Fibroblast of skin of left quadriceps (primary cell): ENCODE data around the gene RERG.

Experiments used
- DNase-seq, 2 experiments: peaks; one replicate each; pipeline ENCODE4 v3.0.0-alpha.2; 2013; ENCODE audit warnings: low read depth in 2 of 2

The RERG gene

DNA sequence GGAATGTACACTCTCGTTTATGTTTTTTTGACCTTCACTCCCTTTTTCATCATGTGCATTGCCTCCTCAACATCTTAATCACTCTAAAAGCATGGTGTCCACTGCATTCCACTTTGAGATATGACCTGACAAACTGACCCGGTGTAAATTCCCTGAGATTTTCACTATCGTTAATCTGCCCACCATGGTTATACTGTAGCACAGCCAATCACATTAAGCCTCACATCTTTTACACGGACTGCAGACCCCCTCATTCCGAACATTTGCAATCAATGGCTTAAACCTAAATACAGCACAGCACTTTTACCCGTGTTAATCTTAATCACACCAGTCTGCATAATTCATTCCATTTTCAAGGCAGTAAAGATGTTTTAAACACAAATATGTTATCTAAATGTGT lies 2.4 kb downstream of the RERG start:
- no peak for DNase-seq

DNA sequence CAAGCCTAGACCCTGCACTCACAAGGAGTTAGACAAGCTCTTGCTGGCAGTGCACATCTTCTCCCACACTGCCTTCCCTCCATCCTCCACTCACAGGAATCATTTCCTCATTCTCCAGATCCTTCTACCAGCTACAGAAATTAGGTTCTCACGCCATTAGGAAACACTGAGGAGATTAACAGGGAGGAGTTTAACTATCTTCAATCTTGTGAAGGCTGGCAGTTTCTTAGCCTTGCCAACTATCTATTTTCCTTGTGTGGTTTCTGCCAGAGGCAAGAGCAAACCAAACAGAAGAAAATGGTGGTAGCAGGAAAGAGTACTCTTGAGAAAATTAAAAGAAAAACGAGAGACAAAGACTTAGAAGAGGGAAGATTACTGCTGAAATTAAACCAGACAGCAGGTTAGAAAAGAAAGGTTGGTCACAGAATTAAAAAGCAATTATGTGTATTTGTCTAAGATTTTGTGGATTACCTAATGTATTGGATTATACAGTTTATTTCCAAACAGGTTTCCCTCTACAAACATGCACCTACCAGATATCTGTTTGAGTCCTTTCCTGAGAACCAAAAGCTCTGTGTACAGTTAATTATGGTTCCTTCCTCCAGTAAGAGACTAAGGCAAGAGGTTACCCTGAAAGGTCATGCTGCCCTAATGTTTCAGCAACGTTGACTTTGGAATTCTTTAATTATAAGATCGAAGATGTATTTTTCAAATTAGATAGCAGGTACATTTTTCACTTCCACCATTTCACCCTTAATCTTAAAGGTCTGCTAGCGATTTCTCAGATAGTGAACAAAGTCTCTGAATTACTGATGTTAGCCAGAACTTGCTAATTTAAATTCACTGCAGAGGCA lies 5.0 kb downstream of the RERG start:
- no peak for DNase-seq

DNA sequence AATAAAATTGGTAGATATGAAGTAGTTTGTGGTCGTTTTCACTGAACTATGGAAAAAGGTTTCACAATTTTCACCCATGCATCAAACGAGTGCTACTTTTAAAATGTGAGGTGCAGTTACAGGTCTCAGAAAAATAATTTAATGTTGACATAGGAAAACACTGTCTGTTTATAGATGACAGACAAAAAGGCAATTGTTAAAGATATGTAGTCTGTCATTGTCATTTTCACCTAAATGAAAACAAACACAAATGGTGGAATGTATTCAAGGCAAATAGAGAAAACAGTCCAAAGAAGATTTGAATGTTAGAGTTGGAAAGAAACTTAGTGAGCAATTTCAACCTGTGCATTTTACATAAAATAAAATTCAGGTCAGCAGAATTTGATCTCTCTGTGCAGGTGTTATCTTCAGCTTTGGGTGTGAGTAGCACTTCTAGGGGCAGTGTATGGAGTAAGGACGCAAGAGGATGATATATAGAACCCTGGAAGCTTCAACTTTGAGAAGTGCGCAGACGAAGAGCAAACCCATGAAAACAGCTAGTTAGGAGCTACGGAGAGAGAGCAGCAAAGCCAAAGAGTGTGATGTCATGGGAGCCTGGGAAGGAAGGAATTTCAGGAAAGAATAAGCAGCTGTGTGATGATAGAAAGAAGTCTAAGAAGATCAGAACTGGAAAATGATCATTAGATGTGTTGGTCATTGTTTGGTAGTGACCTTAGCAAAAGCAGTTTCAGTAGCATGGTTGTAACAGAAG lies 6.2 kb downstream of the RERG start:
- DNase-seq, result no peak

DNA sequence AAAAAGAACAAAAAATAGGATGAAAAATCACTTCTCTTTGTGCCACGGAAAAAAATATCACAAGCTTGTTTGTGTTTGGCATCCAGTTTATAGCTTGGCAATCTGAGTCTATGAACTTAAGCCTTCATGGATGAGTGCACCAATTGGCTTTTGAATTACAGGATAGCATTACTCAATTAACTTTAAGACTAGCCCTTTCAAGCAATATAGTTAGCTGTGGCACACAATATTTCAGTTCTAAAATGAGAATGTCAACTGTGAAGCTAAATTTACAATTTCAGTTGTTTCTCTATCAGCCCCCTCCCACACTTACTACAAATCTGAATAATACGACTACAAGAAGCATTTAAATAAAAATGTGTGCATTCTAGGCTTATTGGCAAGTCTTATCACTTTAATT lies 8.3 kb downstream of the RERG start:
- no peak for DNase-seq

DNA sequence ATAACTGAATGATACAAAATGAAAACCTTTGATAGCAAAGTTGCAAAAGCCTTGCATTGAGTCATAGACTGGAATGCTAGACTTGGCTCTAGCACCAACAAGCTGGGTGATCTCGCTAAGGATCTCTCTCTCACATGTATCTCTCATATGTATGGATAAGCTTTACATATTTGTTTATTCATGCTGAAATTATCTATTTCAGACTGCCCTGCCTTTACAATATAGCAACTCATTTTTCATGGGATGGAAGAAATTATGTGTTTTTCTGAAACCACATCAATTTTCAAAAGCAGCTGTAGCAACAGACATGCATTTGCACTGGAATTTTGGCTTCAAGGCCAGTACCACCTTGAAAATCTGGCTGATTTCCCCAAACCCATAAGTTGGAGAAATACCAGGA lies 11.4 kb downstream of the RERG start:
- peak; percentile 60 to 63 for DNase-seq

DNA sequence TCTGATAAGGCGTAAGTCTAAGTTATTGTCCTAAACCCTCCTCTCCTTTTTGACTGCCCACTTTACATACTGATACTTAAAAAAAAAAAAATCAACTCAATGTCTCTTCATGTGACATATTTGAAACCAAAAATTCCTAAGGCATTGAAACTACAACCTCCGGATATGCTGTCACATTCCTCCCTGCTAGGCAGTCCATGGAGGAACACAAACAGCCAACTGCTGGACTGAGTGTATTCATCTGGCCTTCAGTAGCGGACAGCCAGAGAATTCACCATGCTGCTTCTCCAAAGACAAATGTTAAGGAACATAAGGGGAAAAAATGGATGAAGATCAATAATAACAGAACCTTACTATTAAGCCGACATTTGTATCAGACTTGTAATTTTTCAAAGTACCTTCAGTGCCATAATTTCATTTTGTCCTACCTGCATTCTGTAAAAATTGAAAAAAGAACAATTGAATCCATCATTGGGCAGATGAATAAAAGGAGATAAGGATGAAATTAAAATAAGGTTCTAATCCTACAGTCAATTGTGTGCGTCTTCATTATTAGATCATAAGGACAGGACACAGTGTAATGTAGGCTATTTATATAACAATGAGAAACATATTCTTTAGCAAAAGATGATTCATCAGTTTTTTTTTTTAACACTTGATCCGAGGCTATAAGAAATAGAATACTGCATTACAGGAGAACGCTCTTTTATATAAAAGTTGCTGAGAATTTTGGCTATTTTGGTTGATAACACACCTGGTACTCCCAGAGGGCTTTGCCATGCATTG lies 12.2 kb downstream of the RERG start:
- DNase-seq, result no peak

DNA sequence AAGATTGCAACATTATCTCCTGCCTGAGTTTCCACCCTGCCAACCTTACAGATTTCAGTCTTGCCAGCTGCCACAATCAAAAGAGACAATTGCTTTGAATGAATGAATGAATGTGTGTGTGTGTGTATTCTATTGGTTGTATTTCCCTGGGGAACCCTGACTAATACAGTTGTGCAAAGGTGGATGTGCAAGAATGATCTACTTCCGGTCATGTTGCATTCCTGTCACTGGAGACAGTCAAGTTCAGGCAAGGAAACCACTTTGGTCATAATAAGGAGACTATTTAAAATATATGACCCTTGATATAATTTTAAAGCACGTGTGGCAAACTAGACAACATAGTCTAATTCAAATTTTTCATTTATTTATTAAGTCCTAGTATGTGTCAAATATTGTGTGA lies 13.1 kb downstream of the RERG start:
- no peak for DNase-seq

DNA sequence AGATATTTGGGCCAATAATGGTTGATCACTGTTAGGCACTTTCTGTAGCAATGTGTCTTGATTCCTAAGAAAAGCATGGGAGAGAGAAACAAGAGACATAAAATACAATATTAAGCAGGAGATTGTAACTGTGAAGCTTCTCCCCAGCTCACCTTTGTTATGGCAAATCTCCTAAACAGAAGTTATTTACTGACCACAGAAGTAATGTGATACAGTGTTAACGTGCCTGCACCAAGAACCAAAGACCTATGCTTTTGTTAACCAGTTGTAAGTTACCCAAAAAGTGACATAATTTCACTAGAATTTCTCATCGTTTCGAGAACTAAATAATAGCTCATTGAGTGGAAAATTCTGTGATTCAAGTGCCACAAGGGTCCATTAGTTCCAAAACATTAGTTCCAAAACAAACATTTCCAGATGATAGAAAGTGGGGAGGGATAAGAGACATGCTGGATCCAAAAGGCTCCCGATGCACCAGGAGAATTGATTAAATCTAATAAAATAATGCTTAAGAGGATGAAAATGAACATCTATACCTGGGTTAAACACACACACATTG lies 14.3 kb downstream of the RERG start:
- no peak for DNase-seq

DNA sequence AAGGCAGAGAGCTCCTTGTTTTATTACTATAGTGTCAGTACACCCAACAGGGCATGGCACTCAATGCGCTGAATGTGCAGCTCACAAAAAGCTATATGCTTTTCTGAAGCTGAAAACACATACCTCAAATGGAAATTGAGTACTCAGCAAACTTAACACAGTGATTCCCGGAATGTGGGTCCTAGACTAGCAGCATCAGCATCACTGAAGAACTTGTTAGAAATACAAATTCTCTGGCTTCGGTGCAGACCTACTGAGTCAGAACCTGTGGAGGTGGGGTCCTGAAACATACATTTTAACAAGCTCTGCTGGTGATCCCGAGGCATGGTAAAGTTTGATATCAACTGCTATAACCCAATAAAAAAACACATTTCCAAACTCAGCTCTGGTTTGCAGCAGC lies 14.9 kb downstream of the RERG start:
- DNase-seq, result no peak

DNA sequence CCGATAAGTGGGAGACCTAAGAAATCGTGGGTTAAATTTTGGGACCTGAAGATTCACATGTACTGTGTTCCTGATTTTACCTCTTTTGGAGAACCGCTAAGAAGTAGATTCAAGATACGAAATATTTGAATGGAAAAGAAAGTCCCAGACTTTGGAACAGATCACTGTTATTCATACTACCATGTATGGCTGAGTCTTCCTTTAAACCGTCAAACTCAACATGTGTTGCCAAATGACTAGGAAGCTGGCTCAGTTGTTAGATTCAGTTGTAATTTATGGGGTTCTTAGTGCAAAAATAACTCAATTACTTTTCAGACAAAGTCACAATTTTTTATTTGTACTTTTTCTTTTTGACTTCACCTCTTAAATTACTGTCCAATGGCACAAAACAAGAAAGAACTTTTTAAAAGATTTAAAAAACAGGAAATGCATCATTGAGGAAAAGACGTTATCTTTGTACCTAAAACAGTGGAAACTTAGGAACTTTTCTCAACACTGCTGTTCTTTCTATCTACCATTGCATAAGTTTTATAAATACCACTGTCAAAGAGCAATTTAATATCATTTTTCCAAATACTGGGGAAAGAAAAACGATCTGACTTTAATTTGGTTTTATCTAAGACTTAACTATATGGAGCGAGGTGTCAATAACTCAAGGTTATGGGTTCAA lies 15.7 kb downstream of the RERG start:
- DNase-seq, result no peak

DNA sequence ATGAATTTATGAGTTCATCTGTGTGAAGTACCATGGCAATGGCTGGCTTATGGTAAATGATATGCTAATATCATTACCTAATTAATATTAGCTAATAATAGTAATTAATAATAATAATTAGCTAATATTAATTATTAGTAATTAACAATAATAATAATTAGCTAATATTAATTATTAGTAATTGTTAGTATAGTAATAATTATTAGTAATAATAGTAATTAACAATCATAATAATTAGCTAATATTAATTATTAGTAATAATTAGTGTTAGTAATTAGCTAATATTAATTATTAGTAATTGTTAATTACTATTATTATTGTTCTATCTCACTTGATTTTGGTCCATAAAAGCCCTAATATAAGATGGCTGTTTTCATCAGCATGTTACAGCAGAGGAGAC lies 19.8 kb downstream of the RERG start:
- no peak for DNase-seq

DNA sequence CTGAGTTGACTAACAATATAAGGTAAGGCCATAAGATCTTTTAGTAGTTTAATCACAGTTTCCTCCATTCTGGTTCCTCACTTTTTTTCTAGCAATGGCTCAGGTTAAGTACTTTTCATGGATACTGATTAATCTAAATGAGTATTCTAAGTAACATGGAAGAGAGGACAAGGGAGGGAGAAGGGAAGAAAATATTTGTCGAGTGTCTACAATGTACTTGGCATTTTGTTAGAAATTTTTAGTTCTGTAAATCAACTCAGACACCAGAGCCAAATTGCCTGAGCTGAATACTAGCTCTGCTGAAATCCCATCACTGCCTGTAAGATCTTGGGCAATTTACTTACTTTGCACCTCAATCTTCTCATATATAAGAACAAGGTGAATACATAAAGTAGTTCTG lies 20.2 kb downstream of the RERG start:
- DNase-seq, result no peak

DNA sequence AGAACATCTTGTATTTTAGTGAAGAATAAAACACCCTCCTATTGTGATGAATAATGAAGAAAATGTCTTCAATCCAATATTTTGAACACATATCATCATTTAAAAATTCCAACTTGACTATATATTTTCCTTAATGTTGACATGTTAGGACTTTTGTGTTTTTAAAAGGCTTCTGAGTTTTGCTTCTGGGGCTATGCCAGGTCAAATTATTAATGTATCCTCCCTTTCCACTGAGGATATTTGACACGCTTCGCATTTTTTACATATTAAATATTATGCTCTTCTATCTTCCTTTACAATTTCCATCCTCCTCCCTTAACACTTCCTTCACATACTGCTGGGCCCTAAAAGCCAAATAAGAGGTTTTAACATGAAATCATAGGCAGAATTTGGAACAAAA lies 20.6 kb downstream of the RERG start:
- peak in 1 of 2 experiments; percentile 9 for DNase-seq

DNA sequence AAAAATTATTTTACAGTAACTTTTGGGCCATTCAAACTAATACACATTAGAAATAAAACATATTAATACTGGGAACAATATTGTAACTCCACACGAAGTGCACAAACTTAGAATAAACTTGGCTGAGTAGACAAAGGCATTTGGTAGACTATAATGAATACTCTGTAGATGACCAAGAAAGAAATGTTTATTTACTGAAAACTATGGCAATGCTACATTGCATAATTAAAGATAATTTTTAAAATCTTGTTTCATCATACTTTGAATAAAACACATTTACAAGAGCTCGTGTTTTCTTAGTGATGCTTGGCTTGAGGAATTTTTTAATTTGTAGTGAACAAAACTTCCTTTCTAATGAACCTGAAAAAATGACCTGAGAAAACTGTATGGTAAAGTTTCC lies 21.3 kb downstream of the RERG start:
- DNase-seq, result no peak

DNA sequence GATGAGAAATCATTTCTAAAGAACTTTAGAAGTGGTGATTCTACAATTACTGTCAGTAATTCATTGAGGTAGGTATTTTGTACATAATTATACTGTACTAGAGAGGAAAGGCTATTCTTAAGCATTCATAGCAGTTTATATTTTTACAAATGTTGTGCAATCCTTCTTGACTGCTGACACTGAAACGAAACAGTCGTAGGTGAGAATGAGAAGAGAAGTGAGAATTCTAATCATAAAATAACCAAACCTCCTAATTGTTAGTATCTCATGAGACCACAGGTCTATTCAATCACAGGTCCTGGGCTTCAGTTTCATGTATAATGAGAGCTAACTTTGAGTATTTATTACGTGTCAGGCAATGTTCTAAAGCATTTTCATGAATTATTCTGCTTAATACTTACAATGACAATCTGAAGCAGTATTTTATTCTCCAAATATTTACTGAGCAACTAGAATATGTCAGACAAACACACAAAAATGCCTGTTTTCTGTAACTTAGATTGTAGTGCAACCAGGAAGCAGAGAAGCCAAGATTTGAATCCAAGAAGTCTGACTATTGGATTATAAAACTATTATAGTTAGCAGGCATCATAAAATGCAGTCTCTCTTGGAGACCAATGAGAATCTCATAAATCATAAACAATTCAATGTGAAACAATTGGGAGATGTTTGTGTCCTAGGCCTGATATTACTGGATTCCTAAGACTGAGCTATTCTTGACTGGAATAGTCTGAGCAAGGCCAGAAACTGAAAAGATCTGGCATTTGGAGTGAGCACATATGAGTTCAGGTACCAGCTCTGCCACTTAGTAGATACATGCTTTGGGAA lies 24.3 kb downstream of the RERG start:
- no peak for DNase-seq

DNA sequence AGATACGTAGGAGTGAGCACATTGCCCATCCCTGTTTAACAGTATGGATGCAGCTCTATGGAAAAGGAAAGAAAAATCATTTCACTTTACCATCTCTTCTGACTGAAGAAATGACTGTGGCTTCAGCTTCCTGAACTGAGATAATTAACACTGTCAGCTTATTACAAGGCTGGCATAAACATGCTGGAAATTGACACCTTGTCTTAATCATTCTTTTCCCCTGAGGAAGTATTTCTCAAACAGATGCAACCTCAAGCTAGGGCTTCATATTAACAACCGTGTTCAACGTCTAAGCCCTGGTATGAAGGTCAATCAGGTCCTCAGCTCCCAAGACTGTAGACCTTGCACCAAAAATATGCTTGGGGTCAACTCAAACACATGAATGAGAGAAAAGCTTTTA lies 25.0 kb downstream of the RERG start:
- DNase-seq, result no peak

DNA sequence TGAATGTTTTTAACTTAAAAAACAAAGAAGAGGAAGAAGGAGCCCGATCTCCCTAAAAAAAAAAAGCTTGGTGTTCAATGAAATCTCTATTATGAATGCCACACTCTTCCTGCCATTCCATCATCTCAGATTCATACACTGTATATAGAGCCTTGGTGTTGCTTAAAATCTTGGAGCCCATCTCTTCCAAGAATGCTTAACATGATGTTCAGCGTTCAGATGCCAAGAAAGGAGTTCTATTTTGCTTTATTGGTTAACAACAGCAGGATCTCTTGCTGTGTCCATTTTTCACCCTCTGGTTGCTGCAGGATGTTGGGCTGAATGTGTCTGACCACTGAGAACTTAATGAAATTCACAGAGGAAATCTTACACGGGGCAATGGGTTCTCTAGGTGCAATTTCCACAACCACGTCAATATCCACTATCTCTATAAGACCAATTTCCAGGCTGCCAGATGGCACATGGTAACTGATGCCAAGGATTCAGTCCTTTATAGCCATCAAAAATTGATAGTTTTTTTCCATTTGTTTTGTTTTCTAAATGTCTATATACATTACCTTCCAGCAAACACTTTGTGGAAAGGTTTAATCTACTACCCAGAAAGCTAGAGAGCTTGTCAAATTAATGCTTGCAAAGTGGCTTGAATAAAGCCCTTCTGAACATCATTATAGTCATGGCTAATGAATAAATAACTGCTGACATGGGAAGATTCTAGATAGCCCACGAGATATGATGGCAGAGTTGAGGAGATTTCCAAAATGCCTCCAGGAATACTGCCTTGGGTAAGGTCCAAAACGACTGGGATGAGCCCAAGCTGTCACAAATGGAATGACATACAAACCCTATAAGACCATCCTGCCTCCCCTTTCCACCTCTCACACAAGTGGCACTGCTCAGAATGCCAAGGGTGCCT lies 26.5 kb downstream of the RERG start:
- DNase-seq, result no peak

DNA sequence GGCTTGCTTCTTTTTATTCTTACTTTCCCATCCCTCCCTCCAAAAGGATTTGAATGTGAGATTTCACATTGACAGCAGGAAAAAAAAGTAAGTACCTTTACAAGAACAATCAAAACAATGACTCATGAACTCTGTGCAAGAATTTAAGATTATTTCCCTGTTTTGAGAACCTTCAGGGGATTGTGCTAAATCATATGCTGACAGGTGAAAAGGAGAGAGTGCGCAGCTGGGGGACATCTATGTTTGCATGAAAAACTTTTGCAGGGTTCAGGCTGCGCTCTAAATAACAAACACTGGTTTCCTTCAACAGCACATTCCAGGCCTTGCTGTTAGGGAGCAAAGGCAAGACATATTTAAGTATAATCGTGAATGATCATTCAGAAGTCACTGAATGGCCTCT lies 27.3 kb downstream of the RERG start:
- DNase-seq, result no peak

DNA sequence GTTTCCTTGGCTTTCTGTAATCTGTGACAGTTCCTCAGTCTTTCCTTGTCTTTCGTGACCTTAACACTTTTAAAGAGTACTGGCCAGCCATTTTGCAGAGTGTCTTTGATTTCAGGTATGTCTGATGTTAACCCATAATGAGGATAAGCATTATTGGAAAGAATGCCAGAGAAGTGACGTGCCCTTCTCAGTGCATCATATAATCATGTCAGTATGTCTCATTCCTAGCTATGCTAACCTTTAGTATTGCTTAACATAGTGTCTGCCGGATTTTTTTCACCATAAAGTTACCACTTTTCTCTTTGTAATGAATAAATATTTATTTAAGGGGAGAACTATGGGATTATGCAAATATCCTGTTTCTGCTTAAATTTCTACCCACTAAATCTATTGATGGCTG lies 28.5 kb downstream of the RERG start:
- DNase-seq, result no peak

DNA sequence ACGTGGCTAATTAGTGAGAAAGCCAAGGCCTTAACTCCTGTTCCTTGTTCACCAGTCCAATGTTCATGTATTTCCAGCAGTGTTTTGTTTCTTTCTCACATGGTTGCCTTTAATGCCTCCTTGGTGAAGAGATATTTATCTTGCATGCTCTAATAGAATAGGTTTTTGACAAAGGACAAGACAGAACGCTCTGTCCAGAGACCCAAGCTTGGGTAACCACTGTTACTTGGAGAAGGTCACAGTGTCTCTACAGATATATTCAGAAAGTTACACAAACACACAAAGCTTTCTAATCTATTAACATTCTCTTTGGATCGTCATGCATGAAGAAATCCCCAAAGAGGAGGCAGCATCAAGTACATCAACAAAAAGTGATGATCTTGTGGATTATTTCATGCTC lies 33.1 kb downstream of the RERG start:
- DNase-seq, result no peak
